Keratinocyte (primary cell): ENCODE results near the gene TMEM163. TPM values are rescaled to one million over a fixed set of nuclear protein-coding genes. Genes with fewer than 3 reads are reported as not detected.
"Not testable (repeated sequence)": the region's sequence is repeated elsewhere in the genome, so short reads cannot be mapped to it uniquely, and the experiment has no call there.

Experiments used
- DNase-seq: peaks from one replicate; pipeline ENCODE4 v3.0.0-alpha.2; 2011; ENCODE audit warnings: low read depth, missing footprints, low spot score
- FAIRE-seq: peaks from 2 replicates; lab custom pipeline; 2011; peaks lifted over from hg19 to GRCh38; lab: Jason Lieb, UNC
- H2AFZ ChIP-seq: 2 replicates; pipeline ENCODE4 v1.6.0; 2012; ENCODE audit warnings: low read length, control low read depth, inconsistent platforms; ENCODE audit not compliant: control insufficient read depth
- H3K27ac ChIP-seq: 2 replicates; pipeline ENCODE4 v1.5.1; 2011; ENCODE audit warnings: low read length; ENCODE audit not compliant: control insufficient read depth, insufficient read depth
- H3K27me3 ChIP-seq: 3 replicates; pipeline ENCODE4 v1.6.0; 2011; ENCODE audit warnings: low read length; ENCODE audit not compliant: control insufficient read depth, insufficient read depth; ENCODE audit errors: extremely low read depth
- H3K36me3 ChIP-seq, 2 experiments: 2 replicates in 1 of 2; 3 replicates in 1 of 2; pipeline ENCODE4 v1.5.1; 2011; ENCODE audit warnings: low read length in 2 of 2, mild to moderate bottlenecking in 1 of 2; ENCODE audit not compliant: control insufficient read depth in 2 of 2, insufficient read depth in 2 of 2; ENCODE audit errors: extremely low read depth in 1 of 2
- H3K4me1 ChIP-seq: 3 replicates; pipeline ENCODE4 v1.5.1; 2011; ENCODE audit warnings: low read length; ENCODE audit not compliant: control insufficient read depth, insufficient read depth; ENCODE audit errors: extremely low read depth
- H3K4me2 ChIP-seq: 3 replicates; pipeline ENCODE4 v1.6.0; 2011; ENCODE audit warnings: low read depth, low read length; ENCODE audit not compliant: control insufficient read depth, insufficient read depth; ENCODE audit errors: extremely low read depth
- H3K4me3 ChIP-seq, 3 experiments: fragments of 200-600 bp in 1 of 3; sonication (generic) in 1 of 3; 2 replicates in 2 of 3; 3 replicates in 1 of 3; pipeline ENCODE4 v1.5.1; 2011 to 2016; ENCODE audit warnings: low read length in 3 of 3, mild to moderate bottlenecking in 3 of 3, control low read depth in 2 of 3, inconsistent platforms in 1 of 3, low read depth in 1 of 3, mixed read lengths in 1 of 3, mixed run types in 1 of 3, moderate library complexity in 1 of 3; ENCODE audit not compliant: control insufficient read depth in 2 of 3, insufficient read depth in 2 of 3; ENCODE audit errors: extremely low read depth in 1 of 3
- H3K79me2 ChIP-seq: 2 replicates; pipeline ENCODE4 v1.6.0; 2012; ENCODE audit warnings: low read length; ENCODE audit not compliant: control insufficient read depth, insufficient read depth
- H3K9ac ChIP-seq: 3 replicates; pipeline ENCODE4 v1.6.0; 2011; ENCODE audit warnings: low read length; ENCODE audit not compliant: control insufficient read depth, insufficient read depth; ENCODE audit errors: extremely low read depth
- H3K9me1 ChIP-seq: 3 replicates; pipeline ENCODE4 v1.6.0; 2011; ENCODE audit warnings: low read length; ENCODE audit not compliant: control insufficient read depth, insufficient read depth; ENCODE audit errors: extremely low read depth
- H3K9me3 ChIP-seq: 2 replicates; pipeline ENCODE4 v1.5.1; 2012; ENCODE audit warnings: low read depth, low read length; ENCODE audit not compliant: control insufficient read depth
- H4K20me1 ChIP-seq: 3 replicates; pipeline ENCODE4 v1.6.0; 2011; ENCODE audit warnings: low read length; ENCODE audit not compliant: control insufficient read depth, insufficient read depth; ENCODE audit errors: extremely low read depth
- EZH2 ChIP-seq: IDR thresholded peaks from one replicate; pipeline ENCODE4 v1.6.1; 2012; ENCODE audit warnings: inconsistent platforms, mild to moderate bottlenecking, low read length, moderate library complexity
- dilution Hi-C: fragments of 300-500 bp; cut with MboI; formaldehyde crosslinking; loops from one replicate; pipeline ENCODE4 v1.7.0; 2020; ENCODE audit warnings: low sequenced_read_pairs; ENCODE audit not compliant: extremely low pct_ligation_motif_present
- polyA plus RNA-seq, 5 experiments: library from polyadenylated mRNA; depleted of rRNA in 3 of 5; stranded (reverse) in 3 of 5; stranded (forward) in 1 of 5; unstranded in 1 of 5; fragments of >200 nt; gene quantifications; 1 replicate in 1 of 5; 2 replicates in 3 of 5; 3 replicates in 1 of 5; pipeline versions ENCODE4 v1.2.1 to v1.2.3, GENCODE V29; 2011 to 2012; ENCODE audit warnings: missing spikeins in 2 of 5, low read depth in 1 of 5, low replicate concordance in 1 of 5
- TF ChIP-seq, protein P1 (sequence below), 3 experiments: IDR thresholded peaks in 1 of 3; conservative IDR thresholded peaks in 1 of 3; optimal IDR thresholded peaks in 1 of 3; 2 replicates in 2 of 3; 3 replicates in 1 of 3; pipeline versions ENCODE3 to v1.5.1; 2011; ENCODE audit warnings: low read length in 3 of 3, mild to moderate bottlenecking in 3 of 3, moderate library complexity in 2 of 3, control low read depth in 1 of 3, inconsistent platforms in 1 of 3; ENCODE audit not compliant: insufficient read depth in 2 of 3; ENCODE audit errors: extremely low read depth in 1 of 3

Gene TMEM163
- polyA plus RNA-seq, 1 donor (not counting 4 experiments of a cell fraction or from before 2014, with no cell fraction given): not detected

DNA sequence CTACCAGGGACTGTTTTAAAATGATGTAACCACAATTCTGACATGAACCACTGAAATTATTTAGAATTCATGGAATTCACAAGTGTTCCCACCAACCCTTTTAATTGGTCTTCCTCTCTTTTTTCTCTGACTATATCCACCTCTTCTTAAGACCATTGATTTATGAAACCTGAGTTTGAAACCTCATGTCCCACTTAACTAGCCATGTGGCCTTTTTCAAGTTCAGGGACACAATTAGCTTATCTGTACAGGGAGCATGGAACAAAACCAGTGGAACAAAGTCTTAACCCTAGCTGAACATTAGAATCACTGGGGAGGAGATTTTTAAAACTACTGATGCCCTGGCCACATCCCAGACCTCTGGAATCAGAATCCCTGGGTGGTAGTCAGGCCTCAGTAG lies 41.6 kb upstream of the TMEM163 start:
- no peaks in the 10 kb centered on the region for H3K79me2 ChIP-seq
- TF ChIP-seq, protein P1, sequence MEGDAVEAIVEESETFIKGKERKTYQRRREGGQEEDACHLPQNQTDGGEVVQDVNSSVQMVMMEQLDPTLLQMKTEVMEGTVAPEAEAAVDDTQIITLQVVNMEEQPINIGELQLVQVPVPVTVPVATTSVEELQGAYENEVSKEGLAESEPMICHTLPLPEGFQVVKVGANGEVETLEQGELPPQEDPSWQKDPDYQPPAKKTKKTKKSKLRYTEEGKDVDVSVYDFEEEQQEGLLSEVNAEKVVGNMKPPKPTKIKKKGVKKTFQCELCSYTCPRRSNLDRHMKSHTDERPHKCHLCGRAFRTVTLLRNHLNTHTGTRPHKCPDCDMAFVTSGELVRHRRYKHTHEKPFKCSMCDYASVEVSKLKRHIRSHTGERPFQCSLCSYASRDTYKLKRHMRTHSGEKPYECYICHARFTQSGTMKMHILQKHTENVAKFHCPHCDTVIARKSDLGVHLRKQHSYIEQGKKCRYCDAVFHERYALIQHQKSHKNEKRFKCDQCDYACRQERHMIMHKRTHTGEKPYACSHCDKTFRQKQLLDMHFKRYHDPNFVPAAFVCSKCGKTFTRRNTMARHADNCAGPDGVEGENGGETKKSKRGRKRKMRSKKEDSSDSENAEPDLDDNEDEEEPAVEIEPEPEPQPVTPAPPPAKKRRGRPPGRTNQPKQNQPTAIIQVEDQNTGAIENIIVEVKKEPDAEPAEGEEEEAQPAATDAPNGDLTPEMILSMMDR (optimal IDR thresholded peaks at IDR 0.05 in 1 of 3, IDR thresholded peaks at IDR 0.05 in 1 of 3, conservative IDR thresholded peaks at IDR 0.05 in 1 of 3; ENCODE audit: extremely low read depth in 1 of 3, insufficient read depth in 2 of 3, low read length in 3 of 3): no peak
- TF ChIP-seq EZH2: no peak
- H3K27ac ChIP-seq: no peak overlapping the region
- FAIRE-seq (no peak), DNase-seq (no peak)
- no peak overlapping the region for H3K4me3 ChIP-seq
- H4K20me1 ChIP-seq: no peaks in the 10 kb centered on the region
- H3K9me3 ChIP-seq: no peaks in the 10 kb centered on the region
- H3K36me3 ChIP-seq: no peaks in the 10 kb centered on the region
- dilution Hi-C loops: no loop called here
- H3K9me1 ChIP-seq: no peaks in the 10 kb centered on the region
- H3K4me2 ChIP-seq: no peak overlapping the region
- no peaks in the 10 kb centered on the region for H3K4me1 ChIP-seq
- no peak overlapping the region for H2AFZ ChIP-seq
- H3K27me3 ChIP-seq: no peaks in the 10 kb centered on the region
- H3K9ac ChIP-seq: no peak overlapping the region

DNA sequence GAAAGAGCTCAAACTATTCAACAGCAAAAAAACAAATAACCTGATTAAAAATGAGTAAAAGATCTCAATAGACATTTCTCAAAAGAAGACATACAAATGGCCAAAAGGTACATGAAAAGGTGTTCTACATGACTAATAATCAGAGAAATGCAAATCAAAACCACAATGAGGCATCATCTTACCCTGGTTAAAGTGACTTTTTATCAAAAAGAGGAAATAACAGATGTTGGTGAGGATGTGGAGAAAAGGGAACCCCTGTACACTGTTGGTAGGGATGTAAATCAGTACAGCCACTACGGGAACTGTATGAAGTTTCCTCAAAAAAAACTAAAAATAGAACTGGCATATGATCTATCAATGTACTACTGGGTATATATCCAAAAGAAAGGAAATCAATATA lies 39.8 kb upstream of the TMEM163 start:
- H3K9me3 ChIP-seq: no peaks in the 10 kb centered on the region
- FAIRE-seq (no peak), DNase-seq (no peak)
- no peaks in the 10 kb centered on the region for H3K79me2 ChIP-seq
- dilution Hi-C loops: no loop called here
- H3K27me3 ChIP-seq: no peaks in the 10 kb centered on the region
- H3K36me3 ChIP-seq: no peaks in the 10 kb centered on the region
- H3K4me3 ChIP-seq: no peak overlapping the region
- H2AFZ ChIP-seq: no peak overlapping the region
- no peak overlapping the region for H3K4me2 ChIP-seq
- H3K4me1 ChIP-seq: no peaks in the 10 kb centered on the region
- H4K20me1 ChIP-seq: no peaks in the 10 kb centered on the region
- TF ChIP-seq EZH2: no peak
- no peak overlapping the region for H3K9ac ChIP-seq
- H3K9me1 ChIP-seq: no peaks in the 10 kb centered on the region
- no peak overlapping the region for H3K27ac ChIP-seq

DNA sequence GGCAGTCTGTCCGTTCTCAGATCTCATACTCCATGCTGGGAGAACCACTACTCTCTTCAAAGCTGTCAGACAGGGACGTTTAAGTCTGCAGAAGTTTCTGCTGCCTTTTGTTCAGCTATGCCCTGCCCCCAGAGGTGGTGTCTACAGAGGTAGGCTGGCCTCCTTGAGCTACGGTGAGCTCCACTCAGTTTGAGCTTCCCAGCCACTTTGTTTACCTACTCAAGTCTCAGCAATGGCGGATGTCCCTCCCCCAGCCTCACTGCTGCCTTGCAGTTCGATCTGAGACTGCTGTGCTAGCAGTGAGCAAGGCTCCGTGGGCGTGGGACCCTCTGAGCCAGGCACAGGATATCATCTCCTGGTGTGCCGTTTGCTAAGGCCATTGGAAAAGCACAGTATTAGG lies 33.2 kb upstream of the TMEM163 start:
- H3K4me3 ChIP-seq, H3K9me3 ChIP-seq, H3K79me2 ChIP-seq, H3K9me1 ChIP-seq, DNase-seq, H3K4me2 ChIP-seq, dilution Hi-C loops, H3K27ac ChIP-seq, H3K27me3 ChIP-seq, H3K9ac ChIP-seq, H3K36me3 ChIP-seq, H3K4me1 ChIP-seq, H4K20me1 ChIP-seq, H2AFZ ChIP-seq, FAIRE-seq: not testable (repeated sequence)
